H1 (cell line): ENCODE results near the gene SUDS3. TPM values are rescaled to one million over a fixed set of nuclear protein-coding genes. Genes with fewer than 3 reads are reported as not detected.

Source experiments
- CTCF ChIA-PET: fragments of 300-600 bp; sonication (Branson Sonifier 250); formaldehyde crosslinking; loops from one replicate; lab custom pipeline; 2021; ENCODE audit not compliant: partially characterized antibody; lab: Charles Lee
- POLR2A ChIA-PET: fragments of 300-600 bp; sonication (Branson Sonifier 250); formaldehyde crosslinking; loops from one replicate; lab custom pipeline; 2021; ENCODE audit warnings: inconsistent platforms; ENCODE audit not compliant: partially characterized antibody; lab: Charles Lee
- DNase-seq, 2 experiments: peaks; one replicate each; pipeline versions ENCODE4 v3.0.0 to v3.0.0-alpha.2; 2010 to 2022; ENCODE audit warnings: low spot score in 2 of 2, low read depth in 1 of 2, mixed read lengths in 1 of 2
- FAIRE-seq: peaks from 2 replicates; lab custom pipeline; 2011; peaks lifted over from hg19 to GRCh38; lab: Jason Lieb, UNC
- H2AFZ ChIP-seq: 2 replicates; pipeline ENCODE4 v1.8.1; 2012; ENCODE audit warnings: low read length, inconsistent platforms
- H2AK5ac ChIP-seq: 2 replicates; pipeline ENCODE4 v1.6.1; 2013; ENCODE audit warnings: low read depth, low read length
- H2BK120ac ChIP-seq: replicated peaks from 2 replicates; pipeline ENCODE3; 2013; ENCODE audit warnings: low read depth, low read length, inconsistent platforms
- H2BK12ac ChIP-seq: 2 replicates; pipeline ENCODE4 v1.6.1; 2013; ENCODE audit warnings: low read depth, low read length
- H2BK15ac ChIP-seq: 2 replicates; pipeline ENCODE4 v1.6.1; 2013; ENCODE audit warnings: low read length
- H2BK20ac ChIP-seq: 2 replicates; pipeline ENCODE4 v1.6.1; 2013; ENCODE audit warnings: low read length
- H2BK5ac ChIP-seq: 2 replicates; pipeline ENCODE4 v1.6.1; 2013; ENCODE audit warnings: low read depth, low read length
- H3K14ac ChIP-seq: 2 replicates; pipeline ENCODE4 v1.6.1; 2013; ENCODE audit warnings: inconsistent platforms; ENCODE audit not compliant: insufficient read length
- H3K18ac ChIP-seq: 2 replicates; pipeline ENCODE4 v1.6.1; 2013; ENCODE audit warnings: low read length; ENCODE audit errors: extremely low read depth
- H3K23ac ChIP-seq: 2 replicates; pipeline ENCODE4 v1.6.1; 2013; ENCODE audit warnings: inconsistent platforms; ENCODE audit not compliant: insufficient read length
- H3K23me2 ChIP-seq: 2 replicates; pipeline ENCODE4 v1.6.1; 2013; ENCODE audit warnings: low read depth, low read length
- H3K27ac ChIP-seq: 2 replicates; pipeline ENCODE4 v1.6.1; 2011; ENCODE audit warnings: low read depth, low read length, inconsistent platforms
- H3K27me3 ChIP-seq, 4 experiments: replicated peaks in 1 of 4; 1 replicate in 1 of 4; 2 replicates in 3 of 4; pipeline versions ENCODE4 v1.6.1 to v1.8.1; 2011 to 2013; ENCODE audit warnings: low read length in 3 of 4, mild to moderate bottlenecking in 3 of 4, inconsistent platforms in 2 of 4, mixed read lengths in 2 of 4, moderate library complexity in 1 of 4; ENCODE audit not compliant: control insufficient read depth in 3 of 4, insufficient read depth in 3 of 4; ENCODE audit errors: extremely low read depth in 1 of 4
- H3K36me3 ChIP-seq, 4 experiments: 2 replicates each; pipeline versions ENCODE4 v1.6.1 to v1.8.1; 2011 to 2013; ENCODE audit warnings: mild to moderate bottlenecking in 4 of 4, low read length in 3 of 4, moderate library complexity in 2 of 4, control low read depth in 1 of 4, inconsistent platforms in 1 of 4; ENCODE audit not compliant: insufficient read depth in 4 of 4, control insufficient read depth in 2 of 4
- H3K4ac ChIP-seq: replicated peaks from 2 replicates; pipeline ENCODE3; 2013; ENCODE audit warnings: low read length, low read depth, mixed read lengths, inconsistent platforms; ENCODE audit not compliant: insufficient read length
- H3K4me1 ChIP-seq, 4 experiments: replicated peaks in 1 of 4; 1 replicate in 1 of 4; 2 replicates in 3 of 4; pipeline versions ENCODE4 v1.6.1 to v1.8.1; 2011 to 2013; ENCODE audit warnings: low read length in 3 of 4, inconsistent platforms in 2 of 4, mixed read lengths in 1 of 4; ENCODE audit not compliant: insufficient read depth in 4 of 4, control insufficient read depth in 3 of 4
- H3K4me2 ChIP-seq, 2 experiments: 2 replicates each; pipeline versions ENCODE4 v1.6.1 to v1.8.1; 2011 to 2013; ENCODE audit warnings: low read depth in 2 of 2, low read length in 2 of 2, control low read depth in 1 of 2, inconsistent platforms in 1 of 2, mild to moderate bottlenecking in 1 of 2; ENCODE audit not compliant: insufficient read depth in 1 of 2
- H3K4me3 ChIP-seq, 4 experiments: fragments of 200-600, 300-600 bp in 1 of 4; sonication (generic), shearing (Covaris generic), sonication (Bioruptor Twin) in 1 of 4; 2 replicates each; pipeline versions ENCODE4 v1.5.1 to v1.8.1; 2011 to 2016; ENCODE audit warnings: low read length in 4 of 4, low read depth in 3 of 4, control low read depth in 2 of 4, inconsistent platforms in 2 of 4, mild to moderate bottlenecking in 2 of 4, mixed read lengths in 1 of 4, moderate library complexity in 1 of 4; ENCODE audit not compliant: insufficient read depth in 2 of 4; ENCODE audit errors: extremely low read depth in 1 of 4
- H3K56ac ChIP-seq: replicated peaks from 2 replicates; pipeline ENCODE3; 2013; ENCODE audit warnings: low read depth, mild to moderate bottlenecking, mixed read lengths, low read length, inconsistent platforms; ENCODE audit not compliant: insufficient read length
- H3K79me1 ChIP-seq: 2 replicates; pipeline ENCODE4 v1.6.1; 2013; ENCODE audit warnings: low read depth, low read length, control low read depth
- H3K79me2 ChIP-seq, 2 experiments: 2 replicates each; pipeline versions ENCODE4 v1.6.1 to v1.8.1; 2012 to 2013; ENCODE audit warnings: low read length in 2 of 2, mild to moderate bottlenecking in 2 of 2, inconsistent platforms in 1 of 2; ENCODE audit not compliant: insufficient read depth in 2 of 2, control insufficient read depth in 1 of 2
- H3K9ac ChIP-seq, 4 experiments: replicated peaks in 1 of 4; 1 replicate in 1 of 4; 2 replicates in 3 of 4; pipeline versions ENCODE4 v1.6.1 to v1.8.1; 2011 to 2013; ENCODE audit warnings: low read depth in 3 of 4, low read length in 3 of 4, control low read depth in 2 of 4, mild to moderate bottlenecking in 2 of 4, moderate library complexity in 2 of 4, inconsistent platforms in 1 of 4; ENCODE audit errors: extremely low read depth in 1 of 4
- H3K9me3 ChIP-seq, 2 experiments: 2 replicates each; pipeline versions ENCODE4 v1.6.1 to v1.8.1; 2012 to 2013; ENCODE audit warnings: mild to moderate bottlenecking in 2 of 2, moderate library complexity in 2 of 2, control low read depth in 1 of 2, inconsistent platforms in 1 of 2, low read depth in 1 of 2, low read length in 1 of 2, mixed read lengths in 1 of 2; ENCODE audit not compliant: insufficient read depth in 2 of 2
- H4K20me1 ChIP-seq, 2 experiments: replicated peaks in 1 of 2; 2 replicates each; pipeline versions ENCODE3 to v1.8.1; 2011 to 2013; ENCODE audit warnings: inconsistent platforms in 2 of 2, low read length in 2 of 2, mild to moderate bottlenecking in 1 of 2; ENCODE audit not compliant: insufficient read depth in 2 of 2, control insufficient read depth in 1 of 2
- H4K5ac ChIP-seq: 2 replicates; pipeline ENCODE4 v1.6.1; 2013; ENCODE audit warnings: low read length, low read depth, mixed read lengths, inconsistent platforms; ENCODE audit not compliant: insufficient read length
- H4K8ac ChIP-seq: 2 replicates; pipeline ENCODE4 v1.8.0; 2013; ENCODE audit warnings: mild to moderate bottlenecking, moderate library complexity, low read length, inconsistent platforms; ENCODE audit not compliant: insufficient read depth; ENCODE audit errors: extremely low read depth
- H4K91ac ChIP-seq: replicated peaks from 2 replicates; pipeline ENCODE3; 2013; ENCODE audit warnings: low read length, mixed read lengths, inconsistent platforms; ENCODE audit not compliant: insufficient read length
- SAP30 ChIP-seq: fragments of 300-600 bp; sonication (generic); IDR thresholded peaks from 2 replicates; pipeline ENCODE4 v1.7.1; 2012; ENCODE audit warnings: low read length, moderate library complexity, mild to moderate bottlenecking, inconsistent platforms; ENCODE audit not compliant: insufficient read depth, insufficient replicate concordance
- YY1 ChIP-seq: IDR thresholded peaks from 2 replicates; pipeline ENCODE4 v1.6.1; 2011; ENCODE audit warnings: low read depth, mild to moderate bottlenecking, low read length
- ZNF274 ChIP-seq: IDR thresholded peaks from 2 replicates; pipeline ENCODE4 v1.7.0; 2012; ENCODE audit warnings: low read length, borderline replicate concordance; ENCODE audit errors: extremely low read depth
- polyA plus RNA-seq, 7 experiments: library from polyadenylated mRNA; depleted of rRNA in 3 of 7; stranded (reverse) in 5 of 7; unstranded in 2 of 7; fragments of >200 nt in 5 of 7; fragments of 200-250 nt in 2 of 7; gene quantifications; 1 replicate in 5 of 7; 2 replicates in 1 of 7; 4 replicates in 1 of 7; pipeline versions ENCODE4 v1.2.1 to v1.2.3, GENCODE V29; 2011 to 2013; ENCODE audit warnings: missing spikeins in 2 of 7, mixed read lengths in 2 of 7
- total RNA-seq: library from RNA; stranded (reverse); fragmentation: NEBNext Ultra II Directional; extraction: Animal tissue kit (Norgen Biotek cat#: 25700); gene quantifications from 2 replicates; pipeline ENCODE4 v1.2.1, GENCODE V29; 2021

SUDS3 gene
- total and polyA plus RNA-seq, 2 of the 8 experiments (the other 6 are each of a cell fraction or from before 2014, with no cell fraction given), result 30.0 to 58.7 TPM

DNA sequence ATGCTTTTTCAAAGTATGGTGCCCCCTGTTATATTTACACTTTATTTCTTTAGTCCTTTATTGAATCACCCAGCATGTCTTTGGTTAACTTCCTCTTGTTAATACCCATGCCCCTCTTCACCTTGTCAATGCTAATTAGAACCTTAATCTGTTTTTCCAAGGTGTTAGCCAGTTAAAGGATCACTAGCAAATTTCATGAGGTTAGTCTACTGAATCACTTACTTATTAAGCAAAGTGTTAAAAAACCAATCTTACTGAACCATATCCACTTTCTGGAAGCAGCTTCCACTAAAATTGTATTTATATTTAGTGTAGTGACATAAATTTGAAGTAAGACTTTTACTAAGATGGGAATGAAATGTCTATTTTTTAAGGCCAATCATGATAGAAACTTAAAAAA is 31.5 kb upstream of the SUDS3 start:
- peaks cover 0 to 4% (median 0%) of the 10 kb centered on the region in 4 experiments; a peak in 2 of 7 replicates for H3K4me1 ChIP-seq
- H3K23ac ChIP-seq, result no peak overlapping the region
- H3K27ac ChIP-seq, result no peak overlapping the region
- no peak overlapping the region for H3K18ac ChIP-seq
- H3K4me3 ChIP-seq, result no peak overlapping the region
- CTCF ChIA-PET, result interaction anchor here (0.7 to 1.7 kb wide), 3 partner anchors 10 to 45 kb away, joined by 3 to 7 read pairs (median 4); no protein-coding TSS in a partner anchor
- H2BK5ac ChIP-seq, result no peak overlapping the region
- H3K9ac ChIP-seq, result no peak overlapping the region
- POLR2A ChIA-PET, result no interaction called here
- no peak for FAIRE-seq
- no peaks in the 10 kb centered on the region for H3K79me1 ChIP-seq
- no peaks in the 10 kb centered on the region; a peak in 1 of 4 replicates for H3K79me2 ChIP-seq
- H4K20me1 ChIP-seq, result no peaks in the 10 kb centered on the region
- no peaks in the 10 kb centered on the region for H3K9me3 ChIP-seq
- H4K5ac ChIP-seq, result no peak overlapping the region
- no peaks in the 10 kb centered on the region for H3K27me3 ChIP-seq
- no peak overlapping the region for H4K91ac ChIP-seq
- H2AFZ ChIP-seq, result no peak overlapping the region
- H3K4me2 ChIP-seq, result 0 out of 4 replicates have a peak overlapping the region, but pooled peaks of 1 of the 2 experiments have one; percentile 12
- no peak overlapping the region for H2BK12ac ChIP-seq
- no peak for DNase-seq
- H2BK15ac ChIP-seq, result no peak overlapping the region
- H3K4ac ChIP-seq, result no peak overlapping the region
- H2AK5ac ChIP-seq, result no peak overlapping the region
- H3K14ac ChIP-seq, result no peak overlapping the region
- no peak overlapping the region for H2BK120ac ChIP-seq
- no peak overlapping the region for H2BK20ac ChIP-seq
- no peak overlapping the region for H4K8ac ChIP-seq
- H3K23me2 ChIP-seq, result no peaks in the 10 kb centered on the region
- no peaks in the 10 kb centered on the region for H3K36me3 ChIP-seq
- no peak overlapping the region for H3K56ac ChIP-seq
- no peak for TF ChIP-seq SAP30
- TF ChIP-seq YY1, result no peak
- TF ChIP-seq ZNF274, result no peak
